H9 (cell line): ENCODE results near the gene DOCK2. TPM values are rescaled to one million over a fixed set of nuclear protein-coding genes. Genes with fewer than 3 reads are reported as not detected.

Source experiments
- DNase-seq: peaks from one replicate; pipeline ENCODE4 v3.0.0-alpha.2; 2017
- H2AFZ ChIP-seq: one replicate; pipeline ENCODE4 v1.6.1; 2013; ENCODE audit warnings: mild to moderate bottlenecking, low read length, control low read depth, moderate library complexity
- H2AK5ac ChIP-seq: 2 replicates; pipeline ENCODE4 v1.6.1; 2013; ENCODE audit warnings: low read length, control low read depth, mixed read lengths; ENCODE audit not compliant: insufficient read length
- H2BK120ac ChIP-seq: one replicate; pipeline ENCODE4 v1.6.1; 2013; ENCODE audit warnings: low read depth, mild to moderate bottlenecking, low read length, control low read depth, inconsistent platforms; ENCODE audit not compliant: poor library complexity, severe bottlenecking
- H2BK12ac ChIP-seq: 2 replicates; pipeline ENCODE4 v1.6.1; 2013; ENCODE audit warnings: low read length, control low read depth, mixed read lengths, low read depth; ENCODE audit not compliant: insufficient read length
- H2BK15ac ChIP-seq: 2 replicates; pipeline ENCODE4 v1.6.1; 2013; ENCODE audit warnings: low read depth, low read length, control low read depth
- H2BK20ac ChIP-seq: one replicate; pipeline ENCODE4 v1.6.1; 2013; ENCODE audit warnings: low read depth, mild to moderate bottlenecking, low read length, control low read depth, inconsistent platforms; ENCODE audit not compliant: poor library complexity, severe bottlenecking
- H2BK5ac ChIP-seq: 2 replicates; pipeline ENCODE4 v1.6.1; 2013; ENCODE audit warnings: low read length, control low read depth, mixed read lengths; ENCODE audit not compliant: insufficient read length
- H3K14ac ChIP-seq: 2 replicates; pipeline ENCODE4 v1.6.1; 2013; ENCODE audit warnings: low read length, control low read depth; ENCODE audit not compliant: insufficient read depth
- H3K18ac ChIP-seq: 2 replicates; pipeline ENCODE4 v1.6.1; 2013; ENCODE audit warnings: low read depth, mild to moderate bottlenecking, mixed read lengths, low read length, control low read depth; ENCODE audit not compliant: insufficient read length
- H3K23ac ChIP-seq: 2 replicates; pipeline ENCODE4 v1.6.1; 2013; ENCODE audit warnings: low read length, control low read depth, mixed read lengths, low read depth; ENCODE audit not compliant: insufficient read length
- H3K23me2 ChIP-seq: 2 replicates; pipeline ENCODE4 v1.6.1; 2013; ENCODE audit warnings: low read depth, mild to moderate bottlenecking, mixed read lengths, low read length, control low read depth; ENCODE audit not compliant: insufficient read length, poor library complexity, severe bottlenecking
- H3K27ac ChIP-seq: 2 replicates; pipeline ENCODE4 v1.5.1; 2013; ENCODE audit warnings: low read length, control low read depth, mixed read lengths, low read depth; ENCODE audit not compliant: insufficient read length
- H3K27me3 ChIP-seq: 2 replicates; pipeline ENCODE4 v1.6.1; 2013; ENCODE audit warnings: low read length, control low read depth, inconsistent platforms; ENCODE audit not compliant: insufficient read depth
- H3K4ac ChIP-seq: 2 replicates; pipeline ENCODE4 v1.6.1; 2013; ENCODE audit warnings: low read depth, mild to moderate bottlenecking, control low read depth, inconsistent platforms, low read length, moderate library complexity
- H3K4me1 ChIP-seq: 2 replicates; pipeline ENCODE4 v1.6.1; 2013; ENCODE audit warnings: low read length, control low read depth, inconsistent platforms; ENCODE audit not compliant: insufficient read depth
- H3K4me2 ChIP-seq: 2 replicates; pipeline ENCODE4 v1.6.1; 2013; ENCODE audit warnings: low read length, control low read depth, mixed read lengths; ENCODE audit not compliant: insufficient read length, insufficient read depth
- H3K56ac ChIP-seq: 2 replicates; pipeline ENCODE4 v1.6.1; 2013; ENCODE audit warnings: low read depth, mild to moderate bottlenecking, mixed read lengths, low read length, control low read depth; ENCODE audit not compliant: insufficient read length
- H3K79me1 ChIP-seq: 2 replicates; pipeline ENCODE4 v1.6.1; 2013; ENCODE audit warnings: low read depth, mild to moderate bottlenecking, moderate library complexity, low read length, control low read depth, inconsistent platforms; ENCODE audit not compliant: insufficient read depth, poor library complexity, severe bottlenecking
- H3K79me2 ChIP-seq: 2 replicates; pipeline ENCODE4 v1.6.1; 2013; ENCODE audit warnings: low read length, control low read depth, inconsistent platforms; ENCODE audit not compliant: insufficient read depth
- H3K9ac ChIP-seq: 2 replicates; pipeline ENCODE4 v1.6.1; 2013; ENCODE audit warnings: low read length, control low read depth, mixed read lengths; ENCODE audit not compliant: insufficient read length; ENCODE audit errors: extremely low read depth
- H3K9me3 ChIP-seq: one replicate; pipeline ENCODE4 v1.6.1; 2013; ENCODE audit warnings: low read depth, low read length, inconsistent platforms; ENCODE audit not compliant: control insufficient read depth
- H3T11ph ChIP-seq: one replicate; pipeline ENCODE4 v1.6.1; 2013; ENCODE audit warnings: mild to moderate bottlenecking, low read length, control low read depth, inconsistent platforms
- H4K20me1 ChIP-seq: one replicate; pipeline ENCODE4 v1.6.1; 2013; ENCODE audit not compliant: control insufficient read depth, insufficient read length, insufficient read depth
- H4K5ac ChIP-seq: 2 replicates; pipeline ENCODE4 v1.6.1; 2013; ENCODE audit warnings: low read depth, mild to moderate bottlenecking, mixed read lengths, low read length, control low read depth; ENCODE audit not compliant: insufficient read length
- H4K8ac ChIP-seq: replicated peaks from 2 replicates; pipeline ENCODE4 v1.6.1; 2013; ENCODE audit warnings: low read length, control low read depth, mixed read lengths, low read depth; ENCODE audit not compliant: insufficient read length
- H4K91ac ChIP-seq: 2 replicates; pipeline ENCODE4 v1.6.1; 2013; ENCODE audit warnings: low read depth, mild to moderate bottlenecking, moderate library complexity, mixed read lengths, low read length, control low read depth; ENCODE audit not compliant: insufficient read length
- H3K27ac Mint-ChIP-seq, 3 experiments: 2 replicates in 2 of 3; 3 replicates in 1 of 3; pipeline ENCODE4 v1.8.0; 2020 to 2021; ENCODE audit warnings: mixed read lengths in 3 of 3, mild to moderate bottlenecking in 1 of 3, moderate library complexity in 1 of 3
- H3K27me3 Mint-ChIP-seq: 2 replicates; pipeline ENCODE4 v1.8.0; 2021; ENCODE audit warnings: low read depth, mild to moderate bottlenecking, moderate library complexity, mixed read lengths
- H3K36me3 Mint-ChIP-seq, 3 experiments: 2 replicates in 2 of 3; 3 replicates in 1 of 3; pipeline ENCODE4 v1.8.0; 2020 to 2021; ENCODE audit warnings: low read depth in 3 of 3, mixed read lengths in 3 of 3; ENCODE audit not compliant: insufficient read depth in 1 of 3
- H3K4me1 Mint-ChIP-seq, 2 experiments: 2 replicates each; pipeline ENCODE4 v1.8.0; 2020; ENCODE audit warnings: mixed read lengths in 2 of 2
- H3K4me3 Mint-ChIP-seq, 2 experiments: 2 replicates in 1 of 2; 3 replicates in 1 of 2; pipeline ENCODE4 v1.8.0; 2020 to 2021; ENCODE audit warnings: mild to moderate bottlenecking in 2 of 2, mixed read lengths in 2 of 2, moderate library complexity in 1 of 2
- H3K9me3 Mint-ChIP-seq, 2 experiments: 2 replicates in 1 of 2; 3 replicates in 1 of 2; pipeline ENCODE4 v1.8.0; 2020; ENCODE audit warnings: mild to moderate bottlenecking in 2 of 2, mixed read lengths in 2 of 2, moderate library complexity in 1 of 2
- WGBS: extraction: QIAGEN DNeasy Blood & Tissue Kit; methylation state at CpG from one replicate; pipeline ENCODE4 v1.1.7; 2013; ENCODE audit warnings: missing lambda C conversion rate, low lambda C conversion rate, mixed read lengths; ENCODE audit not compliant: insufficient read length; ENCODE audit errors: extremely low coverage; 5-methylcytosine and 5-hydroxymethylcytosine counted together
- total RNA-seq: library from RNA; stranded (reverse); gene quantifications from 2 replicates; pipeline ENCODE4 v1.2.1, GENCODE V29; 2021
- TF ChIP-seq, protein P1 (sequence below): fragments of 200-600 bp; sonication (generic); conservative IDR thresholded peaks from 3 replicates; pipeline ENCODE4 v1.8.0; 2021; ENCODE audit warnings: antibody characterized with exemption, mild to moderate bottlenecking

DOCK2 gene
- total RNA-seq, 1 experiment from 2014 or later, result 7.8 TPM

DNA sequence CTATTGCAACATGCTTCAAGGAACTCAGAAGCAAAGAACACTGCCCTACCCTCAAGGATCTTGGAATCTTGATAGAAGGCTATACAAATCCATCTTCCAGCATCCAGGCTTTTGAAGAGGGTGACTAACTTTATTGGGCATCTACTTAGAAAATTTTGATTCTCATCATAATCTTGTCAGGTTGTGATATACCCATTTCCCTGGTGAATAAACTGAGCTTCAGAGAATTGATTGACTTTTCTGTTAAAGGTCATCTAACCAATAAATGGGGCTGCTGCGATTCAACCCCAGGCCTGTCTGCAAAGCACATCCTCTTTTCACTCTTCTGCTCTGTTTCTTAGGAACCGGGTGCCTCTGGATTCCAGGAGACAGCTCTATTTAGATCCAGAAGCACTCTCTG, 363.1 kb downstream of the DOCK2 start:
- Mint-ChIP-seq H3K4me1 (peaks cover 11 to 19% of the 10 kb centered on the region in 2 experiments), H3K36me3 (no peaks in the 10 kb centered on the region), H3K4me3 (no peak overlapping the region), H3K27me3 (no peaks in the 10 kb centered on the region; the same call in 1 of the 2 replicates), H3K27ac (no peak overlapping the region), H3K9me3 (no peaks in the 10 kb centered on the region)
- Histone ChIP-seq H2AK5ac (no peak overlapping the region), H3K4ac (no peak overlapping the region), H2BK120ac (no peak overlapping the region), H3K18ac (no peak overlapping the region), H2BK5ac (no peak overlapping the region), H3K9me3 (no peaks in the 10 kb centered on the region), H2BK20ac (no peak overlapping the region), H3K4me1 (no peaks in the 10 kb centered on the region), H3K23ac (no peak overlapping the region), H3T11ph (no peak overlapping the region), H2BK15ac (no peak overlapping the region), H4K20me1 (no peaks in the 10 kb centered on the region), H3K79me1 (no peaks in the 10 kb centered on the region), H3K56ac (no peak overlapping the region), H2AFZ (no peak overlapping the region), H3K9ac (no peak overlapping the region), H3K23me2 (no peaks in the 10 kb centered on the region), H3K27me3 (no peaks in the 10 kb centered on the region), H3K79me2 (no peaks in the 10 kb centered on the region), H3K4me2 (no peak overlapping the region), H4K5ac (no peak overlapping the region), H4K91ac (no peak overlapping the region), H3K27ac (no peak overlapping the region), H4K8ac (no peak overlapping the region), H3K14ac (no peak overlapping the region), H2BK12ac (no peak overlapping the region)
- WGBS, result no CpG with 5 or more reads among the region's 2 CpGs
- TF ChIP-seq, protein P1, sequence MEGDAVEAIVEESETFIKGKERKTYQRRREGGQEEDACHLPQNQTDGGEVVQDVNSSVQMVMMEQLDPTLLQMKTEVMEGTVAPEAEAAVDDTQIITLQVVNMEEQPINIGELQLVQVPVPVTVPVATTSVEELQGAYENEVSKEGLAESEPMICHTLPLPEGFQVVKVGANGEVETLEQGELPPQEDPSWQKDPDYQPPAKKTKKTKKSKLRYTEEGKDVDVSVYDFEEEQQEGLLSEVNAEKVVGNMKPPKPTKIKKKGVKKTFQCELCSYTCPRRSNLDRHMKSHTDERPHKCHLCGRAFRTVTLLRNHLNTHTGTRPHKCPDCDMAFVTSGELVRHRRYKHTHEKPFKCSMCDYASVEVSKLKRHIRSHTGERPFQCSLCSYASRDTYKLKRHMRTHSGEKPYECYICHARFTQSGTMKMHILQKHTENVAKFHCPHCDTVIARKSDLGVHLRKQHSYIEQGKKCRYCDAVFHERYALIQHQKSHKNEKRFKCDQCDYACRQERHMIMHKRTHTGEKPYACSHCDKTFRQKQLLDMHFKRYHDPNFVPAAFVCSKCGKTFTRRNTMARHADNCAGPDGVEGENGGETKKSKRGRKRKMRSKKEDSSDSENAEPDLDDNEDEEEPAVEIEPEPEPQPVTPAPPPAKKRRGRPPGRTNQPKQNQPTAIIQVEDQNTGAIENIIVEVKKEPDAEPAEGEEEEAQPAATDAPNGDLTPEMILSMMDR, result no peak
- DNase-seq, result no peak
